ENCODE measurements around the gene ST6GALNAC3.

ST6GALNAC3 gene

GRCh38 chr1:76291191-76291590, 216.6 kb downstream of the ST6GALNAC3 start:
- H3K79me2 ChIP-seq (ENCODE audit: insufficient read depth, low read depth) = no peaks in the 10 kb centered on the region
- H3K4me2 ChIP-seq = no peak overlapping the region
- TF ChIP-seq CTCF (conservative IDR thresholded peaks at IDR 0.05; ENCODE audit: low read depth, low read length) = no peak
- no peak overlapping the region for H3K9ac ChIP-seq
- no peaks in the 10 kb centered on the region for H3K27me3 ChIP-seq (ENCODE audit: insufficient read depth, low read depth)
- H3K4me3 ChIP-seq (IDR thresholded peaks at IDR 0.05; ENCODE audit: insufficient read depth, low read depth, low read length) = no peak overlapping the region
- no peaks in the 10 kb centered on the region for H3K36me3 ChIP-seq (ENCODE audit: insufficient read depth)
- H4K20me1 ChIP-seq (ENCODE audit: insufficient read depth) = no peaks in the 10 kb centered on the region
- H2AFZ ChIP-seq (ENCODE audit: low read depth) = no peak overlapping the region
- H3K27ac ChIP-seq = no peak overlapping the region
- no peaks in the 10 kb centered on the region for H3K4me1 ChIP-seq (ENCODE audit: low read depth, poor library complexity, severe bottlenecking)

GRCh38 chr1:76291737-76292136, 217.2 kb downstream of the ST6GALNAC3 start:
- no peak overlapping the region for H3K4me2 ChIP-seq
- no peaks in the 10 kb centered on the region for H3K79me2 ChIP-seq (ENCODE audit: insufficient read depth, low read depth)
- H3K27ac ChIP-seq = no peak overlapping the region
- H3K27me3 ChIP-seq (ENCODE audit: insufficient read depth, low read depth) = no peaks in the 10 kb centered on the region
- H3K4me1 ChIP-seq (ENCODE audit: low read depth, poor library complexity, severe bottlenecking) = no peaks in the 10 kb centered on the region
- H3K9ac ChIP-seq = no peak overlapping the region
- no peak for TF ChIP-seq CTCF (conservative IDR thresholded peaks at IDR 0.05; ENCODE audit: low read depth, low read length)
- H2AFZ ChIP-seq (ENCODE audit: low read depth) = no peak overlapping the region
- H4K20me1 ChIP-seq (ENCODE audit: insufficient read depth) = no peaks in the 10 kb centered on the region
- H3K36me3 ChIP-seq (ENCODE audit: insufficient read depth) = no peaks in the 10 kb centered on the region
- no peak overlapping the region for H3K4me3 ChIP-seq (IDR thresholded peaks at IDR 0.05; ENCODE audit: insufficient read depth, low read depth, low read length)

- TF ChIP-seq CTCF (conservative IDR thresholded peaks at IDR 0.05; ENCODE audit: low read depth, low read length) = no peak
- H3K27ac ChIP-seq = no peak overlapping the region
- H2AFZ ChIP-seq (ENCODE audit: low read depth) = no peak overlapping the region
Observed at GRCh38 chr1:76292418-76293184, 218.1 kb downstream of the ST6GALNAC3 start.

GRCh38 chr1:76293831-76294230, 219.3 kb downstream of the ST6GALNAC3 start:
- H3K4me1 ChIP-seq (ENCODE audit: low read depth, poor library complexity, severe bottlenecking) = peaks cover 6% of the 10 kb centered on the region

More at GRCh38 chr1:76292418-76293184, 218.1 kb downstream of the ST6GALNAC3 start:
- Histone ChIP-seq H3K27me3 (ENCODE audit: insufficient read depth, low read depth) (no peaks in the 10 kb centered on the region), H4K20me1 (ENCODE audit: insufficient read depth) (no peaks in the 10 kb centered on the region), H3K79me2 (ENCODE audit: insufficient read depth, low read depth) (no peaks in the 10 kb centered on the region), H3K9ac (no peak overlapping the region), H3K36me3 (ENCODE audit: insufficient read depth) (no peaks in the 10 kb centered on the region), H3K4me2 (no peak overlapping the region), H3K4me3 (IDR thresholded peaks at IDR 0.05; ENCODE audit: insufficient read depth, low read depth, low read length) (no peak overlapping the region), H3K4me1 (ENCODE audit: low read depth, poor library complexity, severe bottlenecking) (no peaks in the 10 kb centered on the region)

More at GRCh38 chr1:76293831-76294230, 219.3 kb downstream of the ST6GALNAC3 start:
- Histone ChIP-seq H3K27ac (no peak overlapping the region), H3K27me3 (ENCODE audit: insufficient read depth, low read depth) (no peaks in the 10 kb centered on the region), H3K4me2 (no peak overlapping the region), H2AFZ (ENCODE audit: low read depth) (no peak overlapping the region), H3K9ac (no peak overlapping the region), H3K4me3 (IDR thresholded peaks at IDR 0.05; ENCODE audit: insufficient read depth, low read depth, low read length) (no peak overlapping the region), H4K20me1 (ENCODE audit: insufficient read depth) (no peaks in the 10 kb centered on the region), H3K36me3 (ENCODE audit: insufficient read depth) (no peaks in the 10 kb centered on the region), H3K79me2 (ENCODE audit: insufficient read depth, low read depth) (no peaks in the 10 kb centered on the region)
- no peak for TF ChIP-seq CTCF (conservative IDR thresholded peaks at IDR 0.05; ENCODE audit: low read depth, low read length)

All from KMS-11 (cell line).